GM18861 (cell line): ENCODE data around the gene EEF1AKMT3.

ENCODE experiments used
- ATAC-seq: cut with Tn5 transposase; IDR thresholded peaks from one replicate; pipeline ENCODE4 v1.9.1; 2021; ENCODE audit not compliant: unreplicated experiment

EEF1AKMT3 gene

GRCh38 chr12:57735198-57735855 is 37.1 kb upstream of the EEF1AKMT3 start:
- ATAC-seq = no peak

- ATAC-seq = no peak
Observed at GRCh38 chr12:57735952-57736740, 36.3 kb upstream of the EEF1AKMT3 start.

- no peak for ATAC-seq
Observed at GRCh38 chr12:57736741-57737466, 35.5 kb upstream of the EEF1AKMT3 start.

- ATAC-seq = no peak
Observed at GRCh38 chr12:57737467-57738460, 34.6 kb upstream of the EEF1AKMT3 start.

- ATAC-seq = no peak
Observed at GRCh38 chr12:57738661-57739237, 33.7 kb upstream of the EEF1AKMT3 start, which contains the start of gene AGAP2. Gene AGAP2 (minus strand): TSS chr12:57738742. CDS start chr12:57738246, 496 bp downstream.

- no peak for ATAC-seq
Observed at GRCh38 chr12:57739387-57739786, 33.0 kb upstream of the EEF1AKMT3 start.

- ATAC-seq = no peak
Observed at GRCh38 chr12:57739914-57740538, 32.4 kb upstream of the EEF1AKMT3 start.

GRCh38 chr12:57740656-57741412 is 31.6 kb upstream of the EEF1AKMT3 start:
- no peak for ATAC-seq

GRCh38 chr12:57741413-57741789 is 31.0 kb upstream of the EEF1AKMT3 start:
- no peak for ATAC-seq

- peak; percentile 60 for ATAC-seq
Observed at GRCh38 chr12:57741844-57742738, 30.3 kb upstream of the EEF1AKMT3 start.

GRCh38 chr12:57743769-57744168 is 28.6 kb upstream of the EEF1AKMT3 start:
- ATAC-seq = no peak

GRCh38 chr12:57744194-57744776 is 28.1 kb upstream of the EEF1AKMT3 start:
- ATAC-seq = peak; percentile 9

GRCh38 chr12:57744777-57745484 is 27.5 kb upstream of the EEF1AKMT3 start, which contains the start of gene TSPAN31:
Gene TSPAN31 (plus strand): TSS chr12:57745039. CDS start chr12:57745155, 116 bp downstream.
- peak; percentile 68 for ATAC-seq

GRCh38 chr12:57745485-57745881 is 26.9 kb upstream of the EEF1AKMT3 start:
- ATAC-seq = no peak

- no peak for ATAC-seq
Observed at GRCh38 chr12:57746025-57746424, 26.4 kb upstream of the EEF1AKMT3 start.

- ATAC-seq = no peak
Observed at GRCh38 chr12:57749061-57749460, 23.4 kb upstream of the EEF1AKMT3 start.
